Measurements from ENCODE around the gene DTWD1. TPM values are rescaled to one million over a fixed set of nuclear protein-coding genes. Genes with fewer than 3 reads are reported as not detected.

The DTWD1 gene, protein sequence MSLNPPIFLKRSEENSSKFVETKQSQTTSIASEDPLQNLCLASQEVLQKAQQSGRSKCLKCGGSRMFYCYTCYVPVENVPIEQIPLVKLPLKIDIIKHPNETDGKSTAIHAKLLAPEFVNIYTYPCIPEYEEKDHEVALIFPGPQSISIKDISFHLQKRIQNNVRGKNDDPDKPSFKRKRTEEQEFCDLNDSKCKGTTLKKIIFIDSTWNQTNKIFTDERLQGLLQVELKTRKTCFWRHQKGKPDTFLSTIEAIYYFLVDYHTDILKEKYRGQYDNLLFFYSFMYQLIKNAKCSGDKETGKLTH
- total RNA-seq = 34.3 and 39.8 TPM in 2 replicates

GRCh38 chr15:49620658-49621368 lies at the start of gene DTWD1, which contains the start of gene FAM227B:
DTWD1 (plus strand) TSS chr15:49621048; CDS start chr15:49625168, 4,120 bp downstream.
FAM227B (minus strand) TSS chr15:49620818; CDS start chr15:49615171, 5,647 bp downstream.

Other genes with a start within 250 kb of the DTWD1 start
- 41.8 and 342 TPM in 2 replicates for gene FGF7, start 197.8 kb upstream of the DTWD1 start, total RNA-seq
- gene FAM227B, start 230 bp upstream of the DTWD1 start, total RNA-seq = 6.2 and 8.1 TPM in 2 replicates